ENCODE data around the gene STAT3.
"Not testable (repeated sequence)": the region's sequence is repeated elsewhere in the genome, so short reads cannot be mapped to it uniquely, and the experiment has no call there.

Gene STAT3

DNA sequence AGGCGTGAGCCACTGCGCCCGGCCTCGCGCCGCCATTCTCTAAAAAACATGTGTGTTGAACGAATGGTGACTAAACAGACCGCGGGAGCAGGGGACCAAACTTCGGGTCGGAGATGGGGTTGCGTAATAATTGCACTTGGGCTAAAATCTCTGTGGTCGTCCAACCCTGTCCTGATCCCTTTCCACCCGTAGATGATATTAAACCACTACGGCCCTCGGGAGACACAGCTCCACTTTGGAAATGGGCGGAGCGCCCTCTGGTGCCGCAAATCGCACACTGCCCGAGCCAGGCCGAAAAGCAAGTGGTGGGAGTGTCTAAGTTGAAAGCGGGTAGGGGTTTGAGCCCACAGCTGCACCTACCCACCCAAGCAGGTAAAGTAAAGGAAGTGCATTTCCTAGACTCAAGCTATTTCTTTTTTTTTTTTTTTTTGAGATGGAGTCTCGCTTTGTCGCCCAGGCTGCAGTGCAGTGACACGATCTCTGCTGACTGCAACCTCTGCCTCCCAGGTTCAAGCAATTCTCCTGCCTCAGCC lies 17.8 kb upstream of the STAT3 start:
- no peak overlapping the region for H3K4me3 ChIP-seq (ENCODE audit: low read length)
- H3K27me3 ChIP-seq (ENCODE audit: control insufficient read depth, insufficient read depth, low read length) = no peaks in the 10 kb centered on the region
- no peaks in the 10 kb centered on the region for H3K9me3 ChIP-seq (ENCODE audit: control insufficient read depth, low read length)
- peaks cover 31% of the 10 kb centered on the region for H3K4me1 ChIP-seq (ENCODE audit: control insufficient read depth, insufficient read depth, low read length)
- no peak overlapping the region for H3K9ac ChIP-seq (ENCODE audit: low read length)
- H3K36me3 ChIP-seq (ENCODE audit: control insufficient read depth, insufficient read depth, low read length) = peaks cover 3% of the 10 kb centered on the region

DNA sequence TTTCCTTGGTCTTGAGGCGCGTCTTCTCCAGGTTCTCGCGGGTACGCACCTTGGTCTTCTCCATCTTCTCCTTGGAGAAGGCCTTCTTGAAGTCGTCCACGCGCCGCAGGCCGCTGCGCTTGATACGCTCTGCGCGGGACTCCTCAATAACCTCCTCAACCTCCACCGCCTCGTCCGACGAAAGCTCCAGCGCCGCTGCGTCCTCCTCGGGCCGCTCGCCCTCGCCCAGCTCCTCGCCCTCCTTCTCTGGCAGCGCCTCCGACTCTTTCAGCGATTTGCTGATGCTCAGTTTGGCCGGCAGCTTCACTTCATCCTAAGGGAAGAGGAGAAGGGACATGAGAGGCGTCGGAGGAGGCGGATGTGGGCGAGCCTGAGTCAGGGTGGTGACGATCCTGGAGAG lies 16.8 kb upstream of the STAT3 start:
- Histone ChIP-seq H3K36me3 (ENCODE audit: control insufficient read depth, insufficient read depth, low read length) (peaks cover 3% of the 10 kb centered on the region), H3K27me3 (ENCODE audit: control insufficient read depth, insufficient read depth, low read length) (no peaks in the 10 kb centered on the region), H3K4me3 (ENCODE audit: low read length) (no peak overlapping the region), H3K4me1 (ENCODE audit: control insufficient read depth, insufficient read depth, low read length) (peaks cover 26% of the 10 kb centered on the region), H3K9me3 (ENCODE audit: control insufficient read depth, low read length) (no peaks in the 10 kb centered on the region), H3K9ac (ENCODE audit: low read length) (no peak overlapping the region)

DNA sequence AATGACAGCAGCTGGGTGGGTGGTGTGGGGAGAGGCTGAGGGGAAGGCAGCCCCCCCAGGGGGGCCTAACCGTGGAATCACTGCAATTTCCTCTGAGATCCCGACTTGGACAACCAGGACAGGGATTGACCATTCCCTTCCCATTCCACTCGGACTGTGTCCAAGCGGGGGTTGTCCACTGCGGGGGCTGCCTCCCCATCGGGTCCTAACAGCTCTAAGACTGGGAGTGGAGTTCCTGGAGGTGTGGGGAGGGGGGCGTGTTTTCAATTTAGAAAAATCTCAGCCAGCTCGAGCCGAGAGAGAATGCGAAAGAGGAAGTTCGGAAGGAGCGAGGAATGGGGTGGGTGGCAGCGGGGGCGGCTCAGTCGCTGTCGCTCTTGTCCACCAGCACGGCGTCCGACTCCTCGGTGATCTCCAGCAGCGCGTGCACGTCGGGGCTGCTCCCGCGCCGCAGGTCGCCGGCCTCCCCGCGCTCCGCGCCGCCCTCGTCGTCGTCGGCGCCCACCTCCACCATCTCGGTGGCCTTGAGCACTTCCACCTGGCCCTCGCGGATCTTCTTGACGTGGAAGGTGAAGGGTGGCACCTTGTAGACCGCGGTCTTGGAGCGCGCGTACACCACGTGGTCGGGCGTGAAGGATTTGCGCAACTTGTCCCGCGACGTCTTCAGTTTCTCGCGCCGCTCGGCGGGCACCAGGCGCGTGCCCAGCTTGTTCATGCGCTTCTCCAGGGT lies 16.2 kb upstream of the STAT3 start:
- H3K9ac ChIP-seq (ENCODE audit: low read length) = no peak overlapping the region
- H3K4me3 ChIP-seq (ENCODE audit: low read length) = no peak overlapping the region
- peaks cover 20% of the 10 kb centered on the region for H3K4me1 ChIP-seq (ENCODE audit: control insufficient read depth, insufficient read depth, low read length)
- H3K27me3 ChIP-seq (ENCODE audit: control insufficient read depth, insufficient read depth, low read length) = no peaks in the 10 kb centered on the region
- no peaks in the 10 kb centered on the region for H3K9me3 ChIP-seq (ENCODE audit: control insufficient read depth, low read length)
- H3K36me3 ChIP-seq (ENCODE audit: control insufficient read depth, insufficient read depth, low read length) = peaks cover 3% of the 10 kb centered on the region

DNA sequence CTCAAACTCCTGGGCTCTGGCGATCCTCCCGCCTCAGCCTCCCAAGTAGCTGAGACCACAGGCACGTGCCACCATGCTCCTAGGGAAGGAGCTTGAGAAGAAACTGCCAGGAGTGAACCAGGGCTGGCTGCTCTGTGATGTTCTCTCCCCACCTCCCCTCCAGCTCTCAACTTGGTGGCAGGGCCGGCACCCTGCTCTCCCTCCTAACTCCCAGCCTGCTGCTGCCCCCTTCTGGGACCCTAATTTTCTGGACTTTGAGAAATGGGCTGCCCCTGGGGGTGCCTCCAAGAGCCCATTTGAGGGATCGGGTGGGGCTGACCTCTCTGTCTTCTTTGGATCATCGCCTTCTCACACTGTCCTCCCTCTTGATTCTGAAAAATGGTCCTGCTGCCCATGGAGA lies 14.9 kb upstream of the STAT3 start:
- H3K4me3 ChIP-seq (ENCODE audit: low read length) = no peak overlapping the region
- peaks cover 3% of the 10 kb centered on the region for H3K36me3 ChIP-seq (ENCODE audit: control insufficient read depth, insufficient read depth, low read length)
- no peak overlapping the region for H3K9ac ChIP-seq (ENCODE audit: low read length)
- H3K27me3 ChIP-seq (ENCODE audit: control insufficient read depth, insufficient read depth, low read length) = no peaks in the 10 kb centered on the region
- peaks cover 14% of the 10 kb centered on the region for H3K4me1 ChIP-seq (ENCODE audit: control insufficient read depth, insufficient read depth, low read length)
- no peaks in the 10 kb centered on the region for H3K9me3 ChIP-seq (ENCODE audit: control insufficient read depth, low read length)

DNA sequence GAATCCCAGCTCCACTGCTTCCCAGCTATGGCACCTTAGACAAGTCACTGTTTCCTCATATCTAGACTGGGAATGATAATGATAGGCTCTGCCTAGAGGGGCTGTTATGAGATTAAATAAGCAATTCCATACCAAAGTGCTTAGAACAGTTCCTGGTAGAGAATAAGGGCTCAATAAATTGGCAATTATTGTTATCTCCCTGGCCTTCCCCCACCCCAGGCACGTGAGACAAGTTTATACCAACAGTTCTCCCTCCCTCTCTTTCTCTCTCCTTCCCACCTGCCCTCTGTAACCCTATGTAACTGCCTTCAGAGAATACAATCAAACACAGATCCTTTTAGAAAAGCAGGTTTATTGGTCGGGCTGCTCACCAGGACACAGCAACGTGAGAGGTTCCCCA lies 13.9 kb upstream of the STAT3 start:
- Histone ChIP-seq H3K4me1 (ENCODE audit: control insufficient read depth, insufficient read depth, low read length) (peaks cover 3% of the 10 kb centered on the region), H3K9me3 (ENCODE audit: control insufficient read depth, low read length) (no peaks in the 10 kb centered on the region), H3K36me3 (ENCODE audit: control insufficient read depth, insufficient read depth, low read length) (peaks cover 3% of the 10 kb centered on the region), H3K9ac (ENCODE audit: low read length) (no peak overlapping the region), H3K27me3 (ENCODE audit: control insufficient read depth, insufficient read depth, low read length) (no peaks in the 10 kb centered on the region), H3K4me3 (ENCODE audit: low read length) (no peak overlapping the region)

DNA sequence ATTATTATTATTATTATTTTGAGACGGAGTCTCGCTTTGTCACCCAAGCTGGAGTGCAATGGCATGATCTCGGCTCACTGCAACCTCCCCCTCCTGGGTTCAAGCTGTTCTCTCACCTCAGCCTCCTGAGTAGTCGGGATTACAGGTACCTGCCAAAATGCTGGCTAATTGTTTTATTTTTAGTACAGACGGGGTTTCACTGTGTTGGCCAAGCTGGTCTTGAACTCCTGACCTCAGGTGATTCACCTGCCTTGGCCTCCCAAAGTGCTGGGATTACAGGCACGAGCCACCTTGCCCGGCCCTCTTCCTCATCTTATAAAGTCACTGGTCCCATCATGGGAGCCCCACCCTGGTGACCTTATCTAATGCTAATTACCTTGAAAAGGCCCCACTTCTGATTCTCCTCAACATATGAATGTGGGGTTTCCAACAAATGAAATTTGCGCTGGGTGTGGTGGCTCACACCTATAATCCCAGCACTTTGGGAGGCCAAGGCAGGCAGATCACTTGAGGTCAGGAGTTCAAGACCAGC lies 12.7 kb upstream of the STAT3 start:
- H3K9ac ChIP-seq (ENCODE audit: low read length); H3K4me3 ChIP-seq (ENCODE audit: low read length); H3K4me1 ChIP-seq (ENCODE audit: control insufficient read depth, insufficient read depth, low read length); H3K27me3 ChIP-seq (ENCODE audit: control insufficient read depth, insufficient read depth, low read length); H3K9me3 ChIP-seq (ENCODE audit: control insufficient read depth, low read length); H3K36me3 ChIP-seq (ENCODE audit: control insufficient read depth, insufficient read depth, low read length): not testable (repeated sequence)

DNA sequence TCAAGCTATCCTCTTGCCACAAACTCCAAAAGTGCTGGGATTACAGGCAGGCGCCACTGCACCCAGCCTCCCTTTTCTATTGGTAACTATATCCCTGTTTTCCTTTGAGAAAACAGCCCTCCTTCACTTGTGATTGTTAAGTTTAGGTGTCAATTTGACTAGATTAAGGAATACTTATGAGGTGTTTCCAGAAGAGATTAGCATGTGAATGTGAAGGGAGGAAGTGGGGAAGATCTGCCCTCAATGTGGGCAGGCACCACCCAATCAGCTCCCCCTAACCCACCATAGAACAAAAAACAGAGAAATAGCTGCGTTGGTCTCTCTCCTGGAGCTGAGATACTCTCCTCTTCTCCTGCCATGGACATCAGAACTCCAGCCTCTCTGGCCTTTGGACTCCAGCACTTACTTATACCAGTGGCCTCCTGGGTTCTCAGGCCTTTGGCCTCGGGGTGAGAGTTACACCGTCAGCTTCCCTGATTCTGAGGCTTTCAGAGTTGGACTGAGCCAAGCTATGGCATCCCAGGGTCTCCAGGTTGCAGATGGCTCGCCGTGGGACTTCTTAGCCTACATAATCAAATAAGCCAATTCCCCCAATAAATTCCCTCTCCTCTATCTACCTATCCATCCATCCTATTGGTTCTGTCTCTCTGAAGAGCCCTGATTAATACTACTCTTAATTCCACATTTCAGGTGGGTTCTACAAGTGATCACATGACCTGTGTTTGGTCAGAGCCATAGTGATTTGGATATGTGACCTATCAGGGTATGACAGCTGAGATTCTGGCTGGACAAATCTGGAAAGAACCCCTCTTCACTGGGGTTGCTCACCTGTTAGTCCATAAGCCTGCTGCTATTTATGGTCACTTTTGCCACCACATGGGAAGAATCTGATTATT lies 12.0 kb upstream of the STAT3 start:
- no peaks in the 10 kb centered on the region for H3K27me3 ChIP-seq (ENCODE audit: control insufficient read depth, insufficient read depth, low read length)
- peaks cover 3% of the 10 kb centered on the region for H3K36me3 ChIP-seq (ENCODE audit: control insufficient read depth, insufficient read depth, low read length)
- H3K9ac ChIP-seq (ENCODE audit: low read length) = no peak overlapping the region
- no peak overlapping the region for H3K4me3 ChIP-seq (ENCODE audit: low read length)
- no peaks in the 10 kb centered on the region for H3K9me3 ChIP-seq (ENCODE audit: control insufficient read depth, low read length)
- H3K4me1 ChIP-seq (ENCODE audit: control insufficient read depth, insufficient read depth, low read length) = no peaks in the 10 kb centered on the region

DNA sequence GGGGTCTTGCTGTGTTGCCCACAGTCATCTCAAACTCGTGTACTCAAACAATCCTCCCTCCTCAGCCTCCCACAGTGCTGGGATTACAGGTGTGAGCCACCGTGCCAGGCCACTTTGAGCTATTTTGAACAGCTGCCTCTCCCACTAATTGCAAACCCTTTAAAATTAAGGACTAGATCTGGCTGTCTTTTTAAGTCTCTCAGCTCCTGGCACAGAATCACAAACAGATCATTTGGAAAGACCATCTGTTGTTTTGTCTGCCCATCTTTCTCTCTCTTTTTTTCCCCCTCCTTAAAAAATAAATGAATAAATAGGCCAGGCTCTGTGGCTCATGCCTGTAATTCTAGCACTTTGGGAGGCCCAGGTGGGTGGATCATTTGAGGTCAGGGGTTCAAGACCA lies 10.9 kb upstream of the STAT3 start:
- Histone ChIP-seq H3K4me1 (ENCODE audit: control insufficient read depth, insufficient read depth, low read length) (no peaks in the 10 kb centered on the region), H3K27me3 (ENCODE audit: control insufficient read depth, insufficient read depth, low read length) (no peaks in the 10 kb centered on the region), H3K4me3 (ENCODE audit: low read length) (no peak overlapping the region), H3K9me3 (ENCODE audit: control insufficient read depth, low read length) (no peaks in the 10 kb centered on the region), H3K36me3 (ENCODE audit: control insufficient read depth, insufficient read depth, low read length) (peaks cover 2% of the 10 kb centered on the region), H3K9ac (ENCODE audit: low read length) (no peak overlapping the region)

DNA sequence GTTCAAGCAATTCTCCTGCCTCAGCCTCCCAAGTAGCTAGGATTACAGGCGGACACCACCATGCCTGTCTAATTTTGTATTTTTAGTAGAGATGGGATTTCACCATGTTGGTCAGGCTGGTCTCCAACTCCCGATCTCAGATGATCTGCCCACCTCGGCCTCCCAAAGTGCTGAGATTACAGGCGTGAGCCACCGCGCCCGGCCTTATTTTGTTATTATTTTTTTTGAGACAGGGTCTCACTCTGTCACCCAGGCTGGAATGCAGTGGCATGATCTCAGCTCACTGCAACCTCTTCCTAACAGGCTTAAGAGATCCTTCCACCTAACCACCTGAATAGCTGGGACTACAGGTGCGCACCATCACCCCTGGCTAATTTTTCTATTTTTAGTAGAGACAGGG lies 7.4 kb upstream of the STAT3 start:
- not testable (repeated sequence) for H3K36me3 ChIP-seq (ENCODE audit: control insufficient read depth, insufficient read depth, low read length); H3K4me1 ChIP-seq (ENCODE audit: control insufficient read depth, insufficient read depth, low read length); H3K27me3 ChIP-seq (ENCODE audit: control insufficient read depth, insufficient read depth, low read length); H3K4me3 ChIP-seq (ENCODE audit: low read length); H3K9me3 ChIP-seq (ENCODE audit: control insufficient read depth, low read length); H3K9ac ChIP-seq (ENCODE audit: low read length)

DNA sequence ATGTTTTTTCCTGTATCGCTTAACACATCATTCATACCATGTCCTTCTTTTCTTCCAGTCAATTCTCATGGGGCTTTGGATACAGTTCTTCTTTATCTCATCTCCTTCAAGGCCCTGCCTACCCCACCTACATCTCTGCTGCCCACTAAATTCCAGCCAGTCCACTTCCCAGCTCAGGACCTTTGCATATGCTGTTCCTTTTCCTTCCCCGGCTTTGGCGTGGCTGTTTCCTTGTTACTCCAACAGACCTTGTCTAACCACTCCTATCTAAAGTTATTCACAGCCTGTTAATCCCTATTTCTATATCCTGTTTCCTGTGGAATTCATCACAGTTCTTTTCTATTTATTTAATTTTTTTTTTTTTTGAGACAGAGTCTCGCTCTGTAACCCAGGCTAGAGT lies 6.6 kb upstream of the STAT3 start:
- H3K27me3 ChIP-seq (ENCODE audit: control insufficient read depth, insufficient read depth, low read length) = no peaks in the 10 kb centered on the region
- H3K4me3 ChIP-seq (ENCODE audit: low read length) = no peak overlapping the region
- no peak overlapping the region for H3K9ac ChIP-seq (ENCODE audit: low read length)
- peaks cover 7% of the 10 kb centered on the region for H3K4me1 ChIP-seq (ENCODE audit: control insufficient read depth, insufficient read depth, low read length)
- no peaks in the 10 kb centered on the region for H3K36me3 ChIP-seq (ENCODE audit: control insufficient read depth, insufficient read depth, low read length)
- H3K9me3 ChIP-seq (ENCODE audit: control insufficient read depth, low read length) = no peaks in the 10 kb centered on the region

DNA sequence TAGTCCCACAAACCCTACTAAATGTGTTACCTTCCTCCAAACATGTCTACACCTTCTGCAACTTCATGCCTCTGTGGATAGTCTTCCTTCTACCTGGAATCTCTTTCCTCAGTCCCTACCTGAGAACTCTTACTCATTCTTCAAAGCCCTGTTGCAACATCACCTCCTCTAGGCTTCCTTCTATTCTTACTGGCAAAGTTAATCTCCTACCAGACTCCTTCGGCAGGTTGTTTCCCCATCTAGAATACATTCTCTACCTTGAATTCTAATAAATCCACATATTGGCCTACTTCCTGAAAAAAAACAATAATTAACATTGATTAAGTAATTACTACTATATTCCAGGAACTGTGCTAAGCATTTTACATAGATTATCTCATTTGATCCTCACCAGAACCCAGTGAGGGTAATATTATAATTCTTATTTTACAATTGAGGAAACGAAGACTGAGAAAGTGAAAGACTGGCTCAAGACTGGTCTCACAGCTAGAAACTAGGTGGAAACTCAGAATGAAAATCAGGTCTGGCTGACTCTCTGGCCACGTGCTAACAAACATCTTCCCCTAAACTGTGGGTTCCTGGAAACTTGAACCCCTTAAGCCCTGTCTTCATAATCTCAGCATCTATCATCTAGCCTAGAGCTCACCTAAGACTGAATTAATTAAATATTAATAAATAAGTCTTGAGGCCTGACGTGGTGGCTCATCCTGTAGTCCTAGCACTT lies 4.6 kb upstream of the STAT3 start:
- Histone ChIP-seq H3K4me1 (ENCODE audit: control insufficient read depth, insufficient read depth, low read length) (peaks cover 15% of the 10 kb centered on the region), H3K9ac (ENCODE audit: low read length) (no peak overlapping the region), H3K27me3 (ENCODE audit: control insufficient read depth, insufficient read depth, low read length) (no peaks in the 10 kb centered on the region)

DNA sequence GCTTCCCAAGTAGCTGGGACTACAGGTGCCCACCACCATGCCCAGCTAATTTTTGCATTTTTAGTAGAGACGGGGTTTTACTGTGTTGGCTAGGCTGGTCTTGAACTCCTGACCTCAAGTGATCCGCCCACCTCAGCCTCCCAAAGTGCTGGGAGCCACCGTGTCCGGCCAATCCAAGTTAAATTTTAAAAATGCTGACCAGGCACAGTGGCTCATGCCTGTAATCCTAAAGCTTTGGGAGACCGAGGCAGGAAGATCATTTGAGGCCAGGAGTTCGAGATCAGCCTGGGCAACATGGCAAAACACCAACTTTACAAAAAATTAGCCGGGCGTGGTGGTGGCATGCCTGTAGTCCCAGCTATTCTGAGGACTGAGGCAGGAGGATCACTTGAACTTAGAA lies 3.2 kb upstream of the STAT3 start:
- not testable (repeated sequence) for H3K36me3 ChIP-seq (ENCODE audit: control insufficient read depth, insufficient read depth, low read length); H3K9ac ChIP-seq (ENCODE audit: low read length); H3K4me3 ChIP-seq (ENCODE audit: low read length); H3K9me3 ChIP-seq (ENCODE audit: control insufficient read depth, low read length); H3K27me3 ChIP-seq (ENCODE audit: control insufficient read depth, insufficient read depth, low read length)
- H3K4me1 ChIP-seq (ENCODE audit: control insufficient read depth, insufficient read depth, low read length) = peaks cover 17% of the 10 kb centered on the region

More for the DNA sequence above, 4.6 kb upstream of the STAT3 start:
- H3K4me3 ChIP-seq (ENCODE audit: low read length) = no peak overlapping the region
- H3K9me3 ChIP-seq (ENCODE audit: control insufficient read depth, low read length) = no peaks in the 10 kb centered on the region
- H3K36me3 ChIP-seq (ENCODE audit: control insufficient read depth, insufficient read depth, low read length) = no peaks in the 10 kb centered on the region
